ENCODE measurements around the gene ZNF791.

DNA sequence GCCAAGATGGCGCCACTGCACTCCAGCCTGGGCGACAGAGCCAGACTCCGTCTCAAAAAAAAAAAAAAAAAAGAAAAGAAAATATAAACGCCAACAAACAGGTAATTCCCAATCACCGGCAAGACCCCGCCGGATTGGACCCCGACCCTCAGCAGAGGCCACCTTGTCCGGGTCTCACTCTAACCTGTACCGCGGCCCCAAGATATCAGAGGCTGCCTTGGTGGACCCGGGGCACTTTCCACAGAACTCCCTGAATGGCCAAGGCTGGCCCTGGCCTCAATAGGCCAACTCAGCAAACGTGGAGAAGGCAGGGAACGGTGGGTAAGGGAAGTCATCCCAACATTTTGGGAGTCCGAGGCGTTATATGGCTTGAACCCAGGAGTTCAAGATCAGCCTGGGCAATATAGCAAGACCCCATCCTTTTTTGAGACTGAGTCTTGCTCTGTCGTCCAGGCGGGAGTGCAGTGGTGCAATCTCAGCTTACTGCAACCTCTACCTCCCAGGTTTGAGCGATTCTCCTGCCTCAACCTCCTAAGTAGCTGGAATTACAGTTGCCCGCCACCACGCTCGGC is 28.0 kb downstream of the ZNF791 start:
- TF ChIP-seq CEBPB (IDR thresholded peaks at IDR 0.05; ENCODE audit: borderline replicate concordance, low read depth, low read length) (no peak), CTCF (CRISPR knock-in tag; IDR thresholded peaks at IDR 0.05) (no peak), POLR2A (IDR thresholded peaks at IDR 0.05; ENCODE audit: insufficient read depth in 1 of 2, low read depth in 2 of 2, low read length in 2 of 2) (no peak), MAFK (conservative IDR thresholded peaks at IDR 0.05 in 1 of 2, IDR thresholded peaks at IDR 0.05 in 1 of 2; ENCODE audit: low read length in 2 of 2) (no peak), ATF3 (CRISPR knock-in tag; IDR thresholded peaks at IDR 0.05) (no peak), SP5 (CRISPR knock-in tag; IDR thresholded peaks at IDR 0.05; ENCODE audit: borderline replicate concordance, low read depth) (no peak), ZNF318 (CRISPR knock-in tag; IDR thresholded peaks at IDR 0.05) (no peak), ZNF121 (CRISPR knock-in tag; IDR thresholded peaks at IDR 0.05) (peak; percentile 28; the same call in 1 of the 2 replicates)
